ENCODE measurements around the gene RHBDD1.

RHBDD1 gene

DNA sequence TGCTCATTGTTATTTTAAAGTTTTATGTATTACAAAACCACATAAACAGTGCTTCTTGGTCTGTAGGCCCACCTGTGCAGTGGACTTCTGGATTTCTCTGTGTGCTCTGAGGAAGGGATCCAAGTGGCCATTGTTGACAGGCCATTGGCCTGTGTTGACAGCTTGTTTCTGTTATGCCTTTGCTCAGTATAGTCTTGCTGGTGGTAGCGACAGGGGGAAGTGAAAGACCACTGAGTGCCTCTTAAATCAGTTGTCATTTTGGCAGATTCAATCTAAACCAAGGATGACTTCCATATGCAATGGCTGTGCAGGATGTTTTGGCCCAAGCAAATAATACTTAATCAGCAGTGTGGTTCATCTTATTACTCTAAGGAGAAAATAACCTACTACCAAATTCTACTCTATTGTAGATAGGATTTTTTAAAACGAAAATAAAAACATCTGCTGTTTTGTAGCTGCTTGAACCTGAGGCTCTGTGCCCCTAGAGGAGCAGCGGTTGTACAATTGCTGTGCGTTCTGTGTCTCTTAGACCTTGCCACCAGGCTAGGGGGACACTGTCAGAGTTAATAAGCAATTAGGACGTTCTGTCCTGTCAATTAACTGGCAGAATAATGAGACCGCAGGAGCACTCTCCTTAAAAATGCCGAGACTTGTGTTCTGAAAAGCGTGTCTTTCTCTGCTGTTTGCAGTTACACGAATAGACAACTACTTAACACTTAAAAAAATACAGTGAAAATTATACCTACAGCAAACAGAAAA, 108.2 kb downstream of the RHBDD1 start:
- peak; percentile 56 for DNase-seq

DNA sequence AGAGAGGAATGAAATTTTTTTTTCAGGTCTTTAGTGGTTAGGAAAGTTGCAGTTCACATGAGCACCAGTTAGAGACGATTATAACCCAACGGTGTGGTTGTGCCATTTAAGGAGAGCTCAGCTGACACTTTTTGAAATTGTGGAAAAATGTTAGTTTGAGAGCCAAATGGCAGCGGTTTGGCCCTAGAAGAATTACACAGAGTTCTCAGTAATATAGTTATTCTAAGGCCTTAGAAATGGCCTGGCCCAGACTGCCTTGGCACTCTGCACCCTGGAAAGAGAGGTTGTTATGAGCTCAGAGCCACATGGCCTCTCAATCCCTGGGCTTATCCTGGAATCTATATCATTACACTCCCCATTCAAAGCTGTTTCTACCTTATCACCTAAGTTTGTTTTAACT, 117.4 kb downstream of the RHBDD1 start:
- no peak for DNase-seq

DNA sequence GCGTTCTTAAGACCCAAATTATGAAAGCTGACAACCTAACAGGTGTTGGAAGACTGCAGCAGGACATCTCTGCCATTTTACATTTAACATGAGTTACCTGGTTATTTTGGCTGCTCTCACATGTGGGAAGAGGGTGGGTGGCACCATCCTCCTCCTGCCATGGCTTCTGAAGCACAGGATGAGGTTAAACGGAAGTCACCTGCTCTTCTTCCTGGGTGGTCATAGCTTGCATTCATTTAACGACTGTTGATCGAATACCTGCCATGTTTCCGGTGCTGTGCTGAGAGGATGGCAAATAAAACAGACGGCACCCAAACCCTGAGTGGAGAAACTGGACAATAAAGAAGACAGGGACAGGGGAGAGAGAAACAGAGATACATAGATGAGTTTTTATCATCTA, 118.0 kb downstream of the RHBDD1 start:
- DNase-seq = no peak

DNA sequence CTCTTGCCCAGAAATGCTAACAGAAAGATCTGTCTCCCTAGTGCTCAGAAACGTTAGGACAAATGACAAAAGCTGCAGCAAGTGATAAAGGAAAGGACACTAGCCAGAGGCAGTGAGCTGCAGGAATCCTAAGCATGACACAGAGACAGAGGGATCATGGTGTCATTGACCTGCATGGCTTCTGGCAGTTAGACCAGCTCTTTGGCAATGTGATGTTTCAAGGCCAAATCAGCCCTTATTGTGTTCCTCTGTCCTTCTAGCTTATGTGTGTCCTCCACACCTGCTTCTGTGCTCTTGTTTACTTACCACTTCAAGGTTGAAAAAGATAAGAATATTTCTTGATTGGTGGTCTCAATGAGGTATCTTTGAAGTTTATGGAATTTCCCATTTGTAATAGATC, 120.8 kb downstream of the RHBDD1 start:
- DNase-seq = no peak

DNA sequence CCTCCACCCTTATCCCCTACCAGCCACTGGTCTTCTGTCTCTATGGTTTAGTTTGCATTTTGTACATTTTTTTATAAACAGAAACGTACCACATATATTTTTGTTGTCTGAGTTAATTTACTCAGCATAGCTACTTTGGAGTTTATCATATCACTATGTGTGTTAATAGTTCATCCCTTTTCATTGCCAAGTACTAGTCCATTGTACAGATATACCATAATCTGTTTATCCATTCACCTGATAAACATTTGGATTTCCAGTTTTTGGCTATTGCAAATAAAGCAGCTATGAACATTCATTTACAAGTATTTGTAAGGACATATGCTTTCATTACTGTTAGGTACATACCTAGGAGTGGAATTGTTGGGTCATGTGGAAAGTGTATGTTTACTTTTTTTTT, 123.6 kb downstream of the RHBDD1 start:
- DNase-seq = no peak

DNA sequence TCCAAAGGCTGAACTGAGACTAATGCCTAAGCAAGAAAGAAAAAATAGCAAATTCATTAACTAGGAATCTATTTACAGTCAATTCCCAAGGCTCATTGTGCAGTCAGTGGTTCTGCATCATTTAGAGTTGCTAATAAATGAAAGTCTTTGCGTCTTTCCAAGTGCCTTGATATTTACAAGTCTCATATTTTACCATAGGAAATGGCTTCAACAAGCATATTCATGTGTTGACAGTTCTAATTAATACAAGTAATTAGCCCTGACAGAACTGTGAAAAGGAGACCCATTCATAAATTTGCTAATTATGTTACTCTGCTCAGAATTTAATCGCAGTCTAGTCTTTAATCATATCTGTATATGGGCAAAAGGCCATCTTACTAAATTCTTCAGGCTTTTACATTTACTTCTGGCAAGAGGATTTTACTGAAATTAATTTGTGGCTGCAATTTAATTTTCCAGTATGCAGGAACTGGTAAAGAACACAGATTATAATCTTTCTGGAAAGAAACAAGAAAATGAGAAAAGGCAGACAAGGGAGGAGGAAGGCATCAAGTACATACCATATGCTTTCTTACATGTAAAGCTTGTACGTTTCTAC, 126.4 kb downstream of the RHBDD1 start:
- no peak for DNase-seq

DNA sequence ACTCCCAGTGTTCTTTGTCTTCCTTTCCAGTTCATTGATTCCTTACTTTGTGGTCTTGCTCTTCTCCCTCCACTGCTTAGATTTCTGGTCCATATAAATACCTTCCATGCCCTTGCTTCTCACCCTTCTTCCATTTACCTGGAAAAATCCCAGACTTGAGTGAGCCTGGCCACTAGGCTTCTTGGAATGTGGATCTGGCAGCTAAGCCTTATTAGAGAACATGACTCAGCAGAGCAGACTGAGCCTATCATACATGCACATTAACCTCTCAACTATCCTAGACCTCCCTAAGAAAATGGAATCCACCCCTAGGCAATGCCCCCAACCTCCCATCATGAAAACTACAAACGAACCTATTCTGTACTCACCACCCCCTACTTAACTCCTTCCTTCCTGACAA, 127.7 kb downstream of the RHBDD1 start:
- no peak for DNase-seq

DNA sequence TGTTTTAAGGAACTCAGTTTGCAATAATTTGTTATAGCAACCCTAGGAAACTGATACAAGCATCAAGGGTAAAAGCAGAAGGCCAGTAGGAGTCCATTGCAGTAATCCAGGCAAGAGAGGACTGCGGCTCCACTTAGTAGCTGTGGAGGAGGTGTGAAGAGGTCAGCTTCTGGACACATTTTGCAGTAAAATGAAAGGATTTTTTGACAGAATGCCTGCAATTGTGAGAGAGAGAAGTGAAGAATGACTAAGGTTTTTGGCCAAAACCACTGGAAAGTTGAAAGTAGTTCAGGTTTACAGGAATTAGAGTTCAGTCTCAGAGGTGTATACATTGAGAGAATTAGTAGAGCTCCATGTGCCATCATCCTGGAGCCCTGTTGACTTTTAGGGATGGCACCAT, 129.5 kb downstream of the RHBDD1 start:
- DNase-seq = no peak

DNA sequence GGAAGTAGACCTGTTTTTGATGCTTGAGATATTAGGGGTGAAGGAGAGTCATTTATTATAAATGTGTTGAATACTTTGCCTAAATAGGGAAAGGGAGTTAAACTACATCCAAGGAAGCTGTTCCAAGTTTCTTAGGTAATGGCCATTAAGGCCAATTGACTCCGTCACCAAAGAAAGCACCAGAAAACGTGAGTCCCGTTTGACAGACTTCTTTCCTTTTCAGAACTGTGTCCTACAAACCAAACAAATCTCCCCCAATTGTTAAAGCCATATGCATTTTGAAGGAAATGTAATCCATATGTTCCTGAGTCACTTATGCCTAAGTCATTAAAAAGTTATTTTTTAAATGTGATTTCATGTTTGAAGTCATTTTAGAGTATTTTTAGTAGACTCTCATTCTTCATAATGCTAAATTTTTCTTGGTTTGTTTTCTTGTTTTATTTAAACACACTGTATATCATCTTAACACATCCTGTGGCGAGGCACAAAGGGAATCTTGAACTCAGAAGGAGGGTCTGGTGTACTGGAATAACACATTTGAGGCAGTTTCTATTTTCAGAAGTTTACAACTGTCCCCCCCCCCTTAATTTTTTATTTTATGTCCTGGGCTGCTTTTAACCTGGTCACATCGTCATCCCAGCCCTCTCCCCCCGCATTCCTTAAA, 133.7 kb downstream of the RHBDD1 start:
- no peak for DNase-seq

DNA sequence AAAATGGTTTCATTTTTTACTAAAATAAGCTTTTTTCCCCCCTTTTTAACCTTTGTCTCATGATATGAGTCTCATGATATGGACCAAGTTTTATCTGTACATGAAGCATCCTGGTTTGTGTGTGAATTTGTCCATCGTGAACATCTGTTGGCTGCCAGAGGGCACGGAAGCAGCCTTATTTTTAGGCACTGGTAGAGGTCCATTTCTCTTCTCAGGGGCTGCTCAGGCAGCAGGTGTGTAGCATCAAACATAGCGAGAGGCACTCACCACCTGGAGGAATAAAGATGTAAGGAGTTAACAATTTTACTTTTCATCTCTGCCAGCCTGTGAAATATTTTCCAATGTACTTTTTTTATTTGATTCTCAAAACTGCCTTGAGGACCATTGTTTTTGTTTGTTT, 134.5 kb downstream of the RHBDD1 start:
- no peak for DNase-seq

DNA sequence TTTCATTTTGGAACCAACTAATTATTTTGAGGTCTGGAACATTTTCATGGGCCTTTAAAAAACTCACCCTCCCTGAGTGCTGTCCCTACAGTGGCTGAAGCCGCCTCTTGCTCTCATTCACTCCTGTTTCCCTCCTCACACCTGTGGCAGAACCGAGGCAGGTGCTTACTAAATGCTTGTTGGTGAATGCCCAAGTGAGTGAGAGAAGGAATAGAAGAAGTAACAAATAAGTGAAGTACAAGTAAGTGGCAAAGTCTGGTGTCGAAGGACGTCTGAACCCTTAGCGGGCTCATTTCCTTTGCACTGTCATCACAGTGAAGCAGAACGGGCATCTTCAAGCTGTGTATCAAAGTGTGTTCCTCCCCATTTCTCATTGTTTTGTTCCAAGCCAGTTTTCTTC, 135.2 kb downstream of the RHBDD1 start:
- no peak for DNase-seq

DNA sequence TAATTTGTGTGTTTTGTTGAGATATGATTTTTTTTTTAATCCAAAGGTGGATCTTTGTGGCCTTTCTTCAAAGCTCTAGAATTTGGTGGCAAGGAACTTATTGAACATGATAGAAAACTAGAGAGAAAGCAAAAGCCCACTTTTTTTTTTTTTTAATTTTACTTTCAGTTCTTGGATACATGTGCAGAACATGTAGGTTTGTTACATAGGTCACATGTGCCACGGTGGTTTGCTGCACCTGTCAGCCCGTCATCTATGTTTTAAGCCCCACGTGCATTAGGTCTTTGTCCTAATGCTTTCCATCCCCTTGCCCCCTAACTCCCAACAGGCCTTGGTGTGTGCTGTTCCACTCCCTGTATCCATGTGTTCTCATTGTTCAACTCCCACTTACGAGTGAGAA, 135.9 kb downstream of the RHBDD1 start:
- no peak for DNase-seq

DNA sequence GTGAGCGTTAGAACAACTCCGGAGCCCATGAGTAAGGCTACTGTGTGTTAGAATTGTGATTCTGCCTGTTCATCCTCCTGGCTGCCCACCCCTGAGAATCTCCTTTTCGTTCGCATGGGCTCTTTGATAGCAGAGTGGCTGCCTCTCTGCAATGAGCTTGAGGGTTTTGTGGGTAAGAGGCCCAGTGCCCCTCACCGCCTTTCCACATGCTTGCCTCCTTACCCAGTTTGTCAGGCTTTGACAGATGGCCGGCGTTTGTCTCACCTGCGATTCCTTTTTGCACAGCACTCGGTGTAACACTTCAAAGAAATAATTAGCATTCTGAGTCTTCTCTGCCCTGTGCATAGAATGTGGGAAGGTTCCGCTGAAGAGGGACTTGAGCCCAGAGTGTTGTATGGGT, 138.0 kb downstream of the RHBDD1 start:
- no peak for DNase-seq

DNA sequence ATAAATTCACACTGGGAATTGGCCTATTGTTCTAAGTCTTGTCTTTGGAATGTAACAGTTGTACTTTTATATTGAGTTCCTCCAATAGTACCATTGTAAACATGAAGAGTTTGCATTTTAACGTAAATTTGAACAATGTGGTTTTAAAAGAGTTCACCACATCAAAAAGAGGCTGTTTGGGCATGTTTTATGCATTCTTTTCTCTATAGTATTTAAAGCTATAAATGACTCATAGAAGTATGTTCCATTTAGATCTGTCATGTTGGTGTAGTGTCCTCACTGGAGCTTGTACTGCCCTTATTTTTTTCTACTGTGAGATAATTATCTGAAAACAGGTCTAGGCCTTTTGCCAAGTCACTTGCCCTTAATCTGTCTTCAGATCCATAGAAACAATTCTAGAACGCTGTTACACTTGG, 141.9 kb downstream of the RHBDD1 start:
- DNase-seq = no peak

DNA sequence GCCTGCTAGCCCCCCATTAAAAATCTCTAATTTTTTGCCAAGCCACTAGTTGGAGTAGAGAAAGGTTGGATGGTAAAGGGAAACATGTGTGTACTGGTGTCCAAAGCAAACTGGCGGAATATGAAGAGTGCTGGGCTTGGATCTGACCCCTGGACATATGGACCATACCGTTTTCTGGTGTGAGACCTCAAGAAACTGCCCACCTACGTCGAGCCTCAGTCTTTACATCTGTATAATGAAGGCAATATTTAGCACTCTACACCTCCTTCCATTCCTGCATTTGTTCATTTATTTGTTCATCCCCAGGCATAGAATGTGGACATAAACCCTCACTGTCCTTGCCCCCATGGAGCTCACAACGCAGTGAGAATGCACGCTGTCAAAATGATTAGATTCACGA, 142.4 kb downstream of the RHBDD1 start:
- no peak for DNase-seq

DNA sequence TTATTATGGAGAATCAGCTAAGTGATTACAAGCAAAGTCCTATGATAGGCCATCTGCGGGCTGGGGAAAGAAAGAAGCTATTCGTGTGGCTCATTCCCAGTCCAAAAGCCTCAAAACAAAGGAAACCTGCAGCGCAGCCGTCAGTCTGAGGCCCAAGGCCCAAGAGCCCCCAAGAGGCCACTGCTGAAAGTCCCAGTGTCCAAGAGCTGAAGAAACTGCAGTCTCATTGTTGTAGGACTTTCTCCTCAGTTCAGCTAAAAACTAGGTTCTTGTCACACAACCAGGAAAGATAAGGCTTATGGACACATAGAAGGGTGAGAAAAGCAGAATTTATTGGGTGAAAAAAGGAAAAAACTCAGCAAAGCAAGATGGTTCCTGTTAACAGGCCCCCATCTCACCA, 143.2 kb downstream of the RHBDD1 start:
- no peak for DNase-seq

DNA sequence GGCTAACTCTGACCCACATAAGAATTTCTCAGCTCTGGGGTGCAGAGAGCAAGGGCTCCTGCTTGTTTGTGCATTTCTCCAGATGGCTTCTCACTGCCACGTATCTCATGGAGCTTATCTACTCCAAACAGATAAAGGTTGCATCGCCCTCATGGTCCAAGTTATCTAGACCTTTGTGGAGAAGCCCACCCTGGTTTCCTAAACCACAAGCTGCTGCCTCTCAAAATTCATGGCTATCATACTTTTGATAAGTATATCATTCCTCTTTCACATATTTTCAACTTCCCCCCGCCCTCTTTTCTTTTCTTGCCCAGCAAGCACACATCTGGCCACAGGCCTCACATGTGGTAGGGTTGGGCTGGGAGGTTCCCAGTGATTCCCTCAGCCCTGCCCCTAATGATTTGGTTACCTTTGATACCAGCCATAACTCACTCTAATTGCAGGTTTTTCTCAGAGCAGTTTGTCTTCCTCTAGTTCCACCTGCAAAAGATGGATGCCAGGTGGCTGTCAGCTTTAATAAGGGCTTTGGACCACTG, 146.0 kb downstream of the RHBDD1 start:
- DNase-seq = no peak

DNA sequence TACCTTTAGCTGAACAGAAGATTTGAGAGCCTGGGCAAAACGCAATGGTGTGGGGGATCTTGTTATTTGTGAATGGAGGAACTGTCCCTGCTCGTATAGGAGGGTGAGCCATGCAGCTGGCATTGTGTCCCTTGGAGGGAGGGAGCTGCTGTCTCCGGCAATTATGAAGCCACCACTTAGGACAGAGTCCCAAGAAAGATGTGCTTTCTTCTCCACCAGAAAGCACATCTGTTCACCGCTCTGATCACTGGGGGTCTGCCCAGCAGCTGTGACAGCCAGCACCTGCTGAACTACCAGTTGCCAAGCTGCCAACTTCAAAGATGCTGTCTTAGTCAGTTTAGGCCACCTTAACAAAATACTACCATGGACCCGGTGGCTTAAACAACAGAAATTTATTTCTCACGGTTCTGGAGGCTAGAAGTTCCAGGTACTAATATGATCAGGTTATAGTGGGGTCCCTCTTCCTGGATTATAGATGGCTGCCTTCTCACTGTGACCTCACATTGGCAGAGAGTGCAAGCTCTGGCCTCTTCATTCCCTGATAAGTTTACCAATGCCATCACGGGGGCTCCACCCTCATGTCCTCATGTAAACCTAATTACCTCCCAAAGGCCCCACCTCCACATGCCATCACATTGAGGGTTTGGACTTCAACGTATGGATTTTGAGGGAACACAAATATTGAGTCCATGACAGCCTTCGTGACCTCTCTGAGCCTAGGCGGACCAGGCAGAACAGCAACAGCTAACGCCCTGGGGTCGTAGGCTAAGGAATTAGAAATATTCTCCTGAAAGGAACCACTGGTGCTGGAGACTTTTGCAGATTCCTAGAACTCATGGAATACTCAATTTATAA, 148.3 kb downstream of the RHBDD1 start:
- DNase-seq = no peak

DNA sequence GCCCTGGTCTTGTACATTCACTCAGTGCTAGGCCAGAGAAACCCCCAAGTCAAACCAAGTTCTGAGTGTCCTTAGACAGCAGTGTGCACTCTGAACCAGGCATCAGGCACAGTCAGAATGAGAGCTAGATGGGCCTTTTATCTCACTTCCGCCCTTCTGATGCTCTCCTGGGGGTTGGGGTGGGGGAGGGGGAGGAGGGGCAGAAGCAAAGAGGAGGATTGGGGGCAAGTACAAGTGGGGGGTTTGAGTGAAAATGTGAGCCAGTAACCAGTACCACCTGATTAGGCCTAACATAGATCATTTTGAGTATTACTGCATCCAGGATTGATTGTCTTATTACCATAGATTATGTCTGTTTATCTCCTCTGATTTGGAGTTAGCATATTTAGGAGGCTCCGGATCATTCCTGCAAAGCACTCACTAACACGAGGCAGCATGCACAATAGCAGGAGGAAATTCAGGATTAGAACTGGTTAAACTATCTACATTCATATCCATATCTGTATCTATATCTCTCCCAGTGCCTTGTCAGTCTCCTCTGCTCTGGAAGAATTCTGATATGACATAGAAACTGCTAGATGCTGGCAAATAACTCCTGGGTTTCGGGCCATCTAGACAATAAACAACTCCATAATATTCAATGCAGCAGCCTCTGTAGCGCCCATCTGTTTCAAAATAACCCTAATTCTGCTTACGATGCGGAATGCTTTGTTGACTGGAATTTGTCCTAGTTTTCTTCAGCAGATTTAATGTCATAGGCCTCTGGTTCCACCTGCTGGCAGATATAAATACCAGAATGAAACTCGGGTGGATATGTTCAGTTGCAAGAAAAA, 149.1 kb downstream of the RHBDD1 start:
- peak; percentile 11 for DNase-seq

DNA sequence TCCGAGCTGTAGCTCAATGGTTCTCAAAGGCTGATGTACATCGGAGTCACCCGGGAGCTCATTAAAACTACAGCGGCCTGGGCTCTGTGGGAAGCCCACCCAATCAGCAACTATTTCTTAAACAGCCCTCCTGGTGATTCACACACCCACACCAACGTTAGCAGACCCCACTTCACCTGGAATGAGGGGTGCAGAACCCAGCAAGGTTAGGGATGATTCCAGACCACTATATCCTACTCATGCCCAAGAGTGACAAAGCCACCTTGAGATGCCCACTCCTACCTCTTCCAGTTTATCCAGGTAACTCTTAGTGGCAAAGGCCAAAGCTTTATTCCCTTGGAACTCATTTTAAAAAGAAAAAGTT, 149.7 kb downstream of the RHBDD1 start:
- no peak for DNase-seq

DNA sequence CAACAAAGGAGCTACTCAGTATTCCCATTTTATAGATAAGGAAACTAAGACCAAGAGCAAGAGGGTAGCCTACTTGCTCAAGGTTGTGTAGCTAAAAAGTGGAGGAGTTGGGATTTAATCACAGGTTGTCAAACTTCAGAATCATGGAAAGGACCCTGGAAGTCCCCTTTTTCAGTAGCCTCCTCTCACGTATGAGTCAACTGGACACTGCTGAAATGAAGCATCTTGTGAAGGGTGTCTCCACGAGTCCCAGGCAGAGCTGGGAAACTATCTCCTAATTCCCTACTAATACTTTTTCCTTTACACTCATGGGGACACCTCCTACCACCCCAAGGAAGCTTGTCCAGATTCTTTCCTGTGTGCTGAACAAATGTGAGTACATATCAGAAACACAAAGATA, 155.8 kb downstream of the RHBDD1 start:
- no peak for DNase-seq

DNA sequence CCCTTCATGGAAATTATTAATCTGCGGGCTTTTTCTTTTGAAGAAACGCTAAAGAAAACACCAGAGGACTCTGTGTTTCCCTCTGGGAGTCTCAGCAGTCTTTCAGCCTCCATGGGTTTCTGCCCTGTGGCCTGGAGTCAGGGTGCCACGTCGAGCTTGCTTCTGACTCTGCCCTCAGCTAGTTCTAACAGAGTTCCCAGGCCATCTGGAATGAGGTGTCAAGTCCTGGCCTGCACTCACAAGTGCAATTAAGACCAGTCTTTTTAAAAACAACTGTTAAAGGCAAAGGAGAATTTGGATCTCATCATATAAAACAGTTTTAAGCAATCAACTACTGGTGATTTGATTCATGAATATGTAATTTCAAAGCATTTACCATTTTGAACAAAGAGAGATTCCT, 157.3 kb downstream of the RHBDD1 start:
- DNase-seq = no peak
